HFFc6 (cell line): Measurements from ENCODE around the gene SLC4A7. TPM values are rescaled to one million over a fixed set of nuclear protein-coding genes. Genes with fewer than 3 reads are reported as not detected.

ENCODE experiments used
- DNase-seq: peaks from one replicate; pipeline ENCODE4 v3.0.0-alpha.2; 2018
- H3K27ac Mint-ChIP-seq: 2 replicates; pipeline ENCODE4 v1.8.0; 2020; ENCODE audit warnings: mild to moderate bottlenecking, mixed read lengths
- H3K27me3 Mint-ChIP-seq: 2 replicates; pipeline ENCODE4 v1.8.0; 2021; ENCODE audit warnings: mild to moderate bottlenecking, moderate library complexity, mixed read lengths; ENCODE audit not compliant: insufficient read depth
- H3K36me3 Mint-ChIP-seq: 2 replicates; pipeline ENCODE4 v1.8.0; 2021; ENCODE audit warnings: low read depth, mixed read lengths
- H3K4me1 Mint-ChIP-seq: 2 replicates; pipeline ENCODE4 v1.8.0; 2020; ENCODE audit warnings: low read depth, mixed read lengths
- H3K4me3 Mint-ChIP-seq: 2 replicates; pipeline ENCODE4 v1.8.0; 2020; ENCODE audit warnings: mild to moderate bottlenecking, moderate library complexity, mixed read lengths
- H3K9me3 Mint-ChIP-seq: 2 replicates; pipeline ENCODE4 v1.8.0; 2020; ENCODE audit warnings: mild to moderate bottlenecking, mixed read lengths
- CTCF ChIP-seq: fragments of 200-600 bp; sonication (generic); IDR thresholded peaks from 2 replicates; pipeline ENCODE4 v1.5.0; 2021; ENCODE audit warnings: antibody characterized with exemption, mild to moderate bottlenecking
- total RNA-seq, 6 experiments: library from RNA; stranded (reverse); fragmentation: NEBNext Ultra II Directional; extraction: Animal tissue kit (Norgen Biotek cat#: 25700); gene quantifications; 2 replicates in 1 of 6; 3 replicates in 5 of 6; pipeline ENCODE4 v1.2.3, GENCODE V29; 2021

The SLC4A7 gene
- total RNA-seq, 6 experiments from 2014 or later: 42.6 to 58.8 (median 51.7) TPM

GRCh38 chr3:27384191-27384590, 100.0 kb downstream of the SLC4A7 start:
- Mint-ChIP-seq H3K9me3 (no peaks in the 10 kb centered on the region), H3K27me3 (peaks cover 4% of the 10 kb centered on the region; the same call in 1 of the 2 replicates), H3K36me3 (peaks cover 50% of the 10 kb centered on the region), H3K4me1 (0 out of 2 replicates have a peak, but pooled peaks cover 6% of the 10 kb centered on the region), H3K27ac (no peak overlapping the region), H3K4me3 (no peak overlapping the region)
- TF ChIP-seq CTCF: no peak
- no peak for DNase-seq

GRCh38 chr3:27380433-27381357, 103.5 kb downstream of the SLC4A7 start:
- H3K4me3 Mint-ChIP-seq: no peak overlapping the region; the same call in 1 of the 2 replicates
- H3K4me1 Mint-ChIP-seq: 0 out of 2 replicates have a peak, but pooled peaks cover 6% of the 10 kb centered on the region
- no peaks in the 10 kb centered on the region for H3K9me3 Mint-ChIP-seq
- no peak overlapping the region for H3K27ac Mint-ChIP-seq
- TF ChIP-seq CTCF: no peak
- DNase-seq: no peak
- H3K27me3 Mint-ChIP-seq: no peaks in the 10 kb centered on the region
- H3K36me3 Mint-ChIP-seq: peaks cover 39% of the 10 kb centered on the region

- no peaks in the 10 kb centered on the region for H3K9me3 Mint-ChIP-seq
- H3K4me1 Mint-ChIP-seq: 0 out of 2 replicates have a peak, but pooled peaks cover 6% of the 10 kb centered on the region
- TF ChIP-seq CTCF: no peak
- H3K36me3 Mint-ChIP-seq: peaks cover 34% of the 10 kb centered on the region
- no peaks in the 10 kb centered on the region for H3K27me3 Mint-ChIP-seq
- DNase-seq: no peak
- no peak overlapping the region for H3K4me3 Mint-ChIP-seq
- peak overlapping the region; percentile 11; the same call in 1 of the 2 replicates for H3K27ac Mint-ChIP-seq
These were observed 105.9 kb downstream of the SLC4A7 start for GRCh38 chr3:27378331-27378730.

- Mint-ChIP-seq H3K4me1 (0 out of 2 replicates have a peak, but pooled peaks cover 6% of the 10 kb centered on the region), H3K4me3 (no peak overlapping the region), H3K9me3 (no peaks in the 10 kb centered on the region), H3K27me3 (peaks cover 2% of the 10 kb centered on the region; the same call in 1 of the 2 replicates), H3K36me3 (peaks cover 25% of the 10 kb centered on the region), H3K27ac (no peak overlapping the region)
- DNase-seq: no peak
- no peak for TF ChIP-seq CTCF
These were observed 107.9 kb downstream of the SLC4A7 start for GRCh38 chr3:27376109-27376772.

- peaks cover 20% of the 10 kb centered on the region for H3K4me1 Mint-ChIP-seq
- peak within 1 kb of the TSS; percentile 65 for H3K27ac Mint-ChIP-seq
- DNase-seq: peak; percentile 86
- H3K36me3 Mint-ChIP-seq: peaks cover 17% of the 10 kb centered on the region; the same call in 1 of the 2 replicates
- H3K27me3 Mint-ChIP-seq: peaks cover 25% of the 10 kb centered on the region
- peak; percentile 25; the same call in 1 of the 2 replicates for TF ChIP-seq CTCF
- H3K4me3 Mint-ChIP-seq: peak within 1 kb of the TSS; percentile 88
- H3K9me3 Mint-ChIP-seq: peaks cover 5% of the 10 kb centered on the region; the same call in 1 of the 2 replicates
These were observed 115.2 kb downstream of the SLC4A7 start, which contains the start of gene NEK10 for GRCh38 chr3:27368831-27369607. Gene NEK10, minus strand, starts transcription at chr3:27369383. Its CDS starts 16,501 bp downstream, at chr3:27352882.
